GM18505 (cell line): ENCODE measurements around the gene SYMPK.

ENCODE experiments used
- ATAC-seq: cut with Tn5 transposase; IDR thresholded peaks from one replicate; pipeline ENCODE4 v1.9.1; 2021; ENCODE audit not compliant: unreplicated experiment
- POLR2A ChIP-seq: IDR thresholded peaks from 4 replicates; pipeline ENCODE4 v1.6.1; 2011; ENCODE audit warnings: borderline replicate concordance; ENCODE audit not compliant: insufficient read depth, insufficient read length; ENCODE audit errors: extremely low read depth

Gene SYMPK

GRCh38 chr19:45865269-45865948 is 2.5 kb upstream of the SYMPK start:
- ATAC-seq: no peak
- TF ChIP-seq POLR2A: no peak

GRCh38 chr19:45864629-45865082 is 1.7 kb upstream of the SYMPK start:
- TF ChIP-seq POLR2A: no peak
- no peak for ATAC-seq

- ATAC-seq: peak; percentile 36
- peak; percentile 19 for TF ChIP-seq POLR2A
Measured at GRCh38 chr19:45863840-45864628, 1.1 kb upstream of the SYMPK start, which contains the start of gene FOXA3. Gene FOXA3, plus strand, starts transcription at chr19:45864326. Its CDS starts 131 bp downstream, at chr19:45864457.

DNA sequence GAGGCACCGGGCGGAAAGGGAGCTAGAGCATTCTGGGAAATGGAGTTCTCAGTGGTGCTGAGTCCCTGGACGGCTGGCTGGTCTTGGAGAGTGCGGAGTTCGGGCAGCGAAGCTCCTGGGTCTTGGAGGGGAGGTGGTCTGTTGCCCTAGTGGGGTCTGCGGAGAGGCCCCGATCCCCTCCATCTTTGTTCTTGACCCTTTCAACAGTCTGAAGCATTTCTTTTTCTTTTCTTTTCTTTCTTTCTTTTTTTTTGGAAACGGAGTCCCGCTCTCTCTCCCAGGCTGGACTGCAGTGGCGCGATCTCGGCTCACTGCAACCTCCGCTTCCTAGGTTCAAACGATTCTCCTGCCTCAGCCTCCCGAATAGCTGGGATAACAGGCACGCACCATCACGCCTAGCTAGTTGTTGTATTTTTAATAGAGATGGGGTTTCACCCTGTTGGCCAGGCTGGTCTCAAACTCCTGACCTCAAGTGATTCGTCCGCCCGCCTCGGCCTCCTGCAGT is 440 bp upstream of the SYMPK start:
- TF ChIP-seq POLR2A: no peak
- ATAC-seq: no peak

GRCh38 chr19:45862271-45862563 is 730 bp downstream of the SYMPK start:
- no peak for TF ChIP-seq POLR2A
- ATAC-seq: no peak

DNA sequence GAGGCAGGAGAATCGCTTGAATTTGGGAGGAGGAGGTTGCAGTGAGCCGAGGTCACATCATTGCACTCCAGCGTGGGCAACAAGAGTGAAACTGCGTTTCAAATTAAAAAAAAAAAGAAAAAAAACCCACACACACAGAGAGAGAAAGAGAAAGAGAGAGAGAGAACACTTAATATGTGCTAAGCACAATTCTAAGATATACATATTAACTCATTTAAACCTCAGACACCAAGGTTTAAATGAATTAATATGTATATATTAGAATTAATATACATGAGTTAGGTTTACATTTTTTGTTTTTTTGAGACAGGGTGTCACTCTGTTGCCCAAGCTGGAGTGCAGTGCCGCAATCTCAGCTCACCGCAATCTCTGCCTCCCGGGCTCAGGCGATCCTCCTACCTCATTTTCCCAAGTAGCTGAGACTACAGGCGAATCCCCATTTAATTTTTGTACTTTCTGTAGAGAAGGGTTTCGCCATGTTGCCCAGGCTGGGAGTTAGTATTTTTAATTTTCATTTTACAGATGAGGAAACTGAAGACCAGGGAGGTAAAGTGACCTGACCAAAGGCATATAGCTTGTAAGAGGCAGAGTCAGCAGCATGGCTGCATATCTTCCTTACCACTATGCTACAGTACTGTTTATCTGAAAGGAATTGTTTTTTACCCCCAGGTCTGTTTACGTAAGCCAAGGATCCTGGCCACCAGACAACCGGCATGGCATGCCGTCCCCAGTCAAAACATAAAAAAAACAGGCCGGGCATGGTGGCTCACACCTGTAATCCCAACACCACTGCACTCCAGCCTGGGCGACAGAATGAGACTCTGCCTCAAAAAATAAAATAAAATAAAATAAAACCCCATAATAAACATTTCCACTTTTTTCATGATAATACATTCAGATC is 2.3 kb downstream of the SYMPK start:
- TF ChIP-seq POLR2A: no peak

GRCh38 chr19:45854167-45854778 is 8.7 kb downstream of the SYMPK start:
- no peak for TF ChIP-seq POLR2A
- no peak for ATAC-seq

More for the DNA sequence above, 2.3 kb downstream of the SYMPK start:
- no peak for ATAC-seq

GRCh38 chr19:45852983-45853382 is 10.0 kb downstream of the SYMPK start:
- no peak for TF ChIP-seq POLR2A

DNA sequence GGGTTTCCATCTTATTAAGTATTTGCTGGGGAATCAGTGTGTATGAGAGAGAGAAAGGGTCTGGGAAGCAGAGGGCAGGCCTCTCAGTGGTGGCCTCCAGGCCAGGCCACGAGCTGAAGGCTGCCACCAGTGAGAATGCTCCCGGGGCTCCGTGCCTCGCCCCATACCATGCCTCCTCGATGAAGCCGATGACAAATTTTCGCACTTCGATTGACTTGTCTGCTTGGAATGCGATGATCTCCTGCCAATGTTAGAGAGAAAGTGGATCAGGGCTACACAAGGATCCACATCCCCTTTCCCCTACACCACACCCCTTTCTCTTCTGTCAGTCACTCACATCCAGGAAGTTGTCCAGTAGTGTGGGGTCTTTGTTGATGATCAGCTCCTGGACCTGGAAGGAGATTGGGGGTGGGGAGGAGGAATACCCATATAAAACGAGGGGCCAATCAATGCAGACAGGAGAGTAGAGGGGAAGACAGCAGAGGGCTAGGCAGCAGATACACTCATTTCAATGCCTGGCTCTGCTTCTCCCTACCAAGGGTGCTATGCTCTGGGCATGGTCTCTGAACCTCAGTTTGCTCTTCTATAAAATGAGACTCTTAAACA is 10.7 kb downstream of the SYMPK start:
- no peak for TF ChIP-seq POLR2A
- no peak for ATAC-seq

More at GRCh38 chr19:45852983-45853382, 10.0 kb downstream of the SYMPK start:
- ATAC-seq: no peak

GRCh38 chr19:45848922-45849321 is 14.0 kb downstream of the SYMPK start:
- no peak for ATAC-seq

DNA sequence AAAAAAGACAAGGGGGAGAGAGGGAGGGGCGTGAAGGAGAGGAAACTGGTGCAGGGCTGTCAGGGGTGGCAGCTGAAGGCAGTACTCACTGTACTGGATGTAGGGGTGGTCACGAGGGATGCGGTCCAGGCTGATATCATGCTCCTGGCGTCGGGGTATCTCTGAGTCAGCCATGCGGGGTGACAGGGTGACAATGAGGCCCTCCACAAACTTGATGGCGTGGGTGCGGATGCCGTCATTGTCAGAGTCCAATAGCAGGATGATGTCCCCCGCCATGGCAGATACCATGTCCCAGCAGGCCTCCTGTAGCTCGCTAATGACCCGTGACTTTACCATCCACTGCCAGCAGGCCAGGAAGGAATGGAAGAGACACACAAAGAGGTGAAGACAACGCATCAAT is 15.3 kb downstream of the SYMPK start:
- ATAC-seq: no peak
- TF ChIP-seq POLR2A: no peak

More at GRCh38 chr19:45848922-45849321, 14.0 kb downstream of the SYMPK start:
- no peak for TF ChIP-seq POLR2A

DNA sequence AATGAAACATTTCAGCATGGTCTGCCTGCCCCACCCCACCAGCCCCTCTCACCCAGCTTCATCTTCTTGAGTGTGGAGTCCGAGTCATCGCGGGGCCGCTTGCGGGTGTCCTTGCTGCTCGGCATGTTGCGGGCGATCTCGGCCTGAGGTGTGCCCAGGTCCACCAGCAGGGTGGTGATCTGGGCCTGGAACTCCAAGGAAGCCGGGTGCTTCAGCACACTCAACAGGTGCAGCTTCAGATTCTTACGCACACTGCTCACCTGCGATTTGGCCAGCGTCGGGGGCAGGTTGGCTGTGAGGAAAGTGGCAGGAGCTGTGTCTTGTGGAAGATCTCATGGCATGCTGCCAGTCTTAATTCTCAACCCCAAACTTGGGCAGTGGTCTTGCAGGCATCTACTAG is 20.7 kb downstream of the SYMPK start:
- no peak for TF ChIP-seq POLR2A
- ATAC-seq: no peak

- no peak for TF ChIP-seq POLR2A
- no peak for ATAC-seq
Measured at GRCh38 chr19:45834970-45835369, 28.0 kb downstream of the SYMPK start.

DNA sequence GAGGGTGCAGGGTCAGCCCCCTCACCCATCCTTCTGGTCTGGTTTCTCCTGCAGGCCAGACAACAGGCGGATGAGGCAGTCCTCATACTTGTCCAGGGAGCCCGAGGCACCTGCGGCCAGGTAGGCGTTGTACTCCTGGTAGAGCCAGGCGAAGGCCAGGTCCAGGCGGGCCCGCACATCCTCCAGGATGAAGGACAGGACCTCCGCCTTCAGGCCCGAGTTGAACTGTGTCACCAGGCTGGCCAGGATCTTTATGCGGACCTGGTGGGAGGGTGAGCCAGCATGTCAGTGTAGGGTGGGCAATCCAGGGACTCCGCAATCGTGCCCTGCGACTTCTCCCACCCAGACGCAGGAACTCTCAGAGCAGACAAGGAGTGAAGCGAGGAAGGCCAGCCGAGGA is 34.0 kb downstream of the SYMPK start:
- no peak for TF ChIP-seq POLR2A
- ATAC-seq: no peak
